ENCODE measurements around the gene PTPRG. TPM values are rescaled to one million over a fixed set of nuclear protein-coding genes. Genes with fewer than 3 reads are reported as not detected.

The PTPRG gene
- total and polyA plus RNA-seq, 2 experiments from 2014 or later, result 24.4 to 131 TPM

DNA sequence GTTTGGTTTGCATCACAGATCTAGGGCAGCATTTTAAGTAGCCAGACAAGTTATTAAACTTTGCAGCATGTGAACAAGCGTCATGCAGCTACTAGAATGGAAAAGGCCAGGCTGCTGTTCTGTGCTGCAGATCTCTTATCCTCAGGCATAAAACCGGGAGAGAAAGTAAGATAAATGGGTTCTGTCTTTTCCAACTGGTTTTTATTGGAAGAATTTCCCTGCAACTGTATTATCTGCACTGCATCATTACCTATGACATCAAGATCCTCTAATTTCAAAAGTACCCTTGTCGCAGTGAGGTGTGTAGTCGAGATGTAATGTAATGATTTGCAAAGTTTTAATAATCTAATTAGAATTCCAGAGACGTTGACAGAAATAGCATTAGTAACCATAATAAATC is 571.6 kb downstream of the PTPRG start (continued):
- TF ChIP-seq, protein P1, sequence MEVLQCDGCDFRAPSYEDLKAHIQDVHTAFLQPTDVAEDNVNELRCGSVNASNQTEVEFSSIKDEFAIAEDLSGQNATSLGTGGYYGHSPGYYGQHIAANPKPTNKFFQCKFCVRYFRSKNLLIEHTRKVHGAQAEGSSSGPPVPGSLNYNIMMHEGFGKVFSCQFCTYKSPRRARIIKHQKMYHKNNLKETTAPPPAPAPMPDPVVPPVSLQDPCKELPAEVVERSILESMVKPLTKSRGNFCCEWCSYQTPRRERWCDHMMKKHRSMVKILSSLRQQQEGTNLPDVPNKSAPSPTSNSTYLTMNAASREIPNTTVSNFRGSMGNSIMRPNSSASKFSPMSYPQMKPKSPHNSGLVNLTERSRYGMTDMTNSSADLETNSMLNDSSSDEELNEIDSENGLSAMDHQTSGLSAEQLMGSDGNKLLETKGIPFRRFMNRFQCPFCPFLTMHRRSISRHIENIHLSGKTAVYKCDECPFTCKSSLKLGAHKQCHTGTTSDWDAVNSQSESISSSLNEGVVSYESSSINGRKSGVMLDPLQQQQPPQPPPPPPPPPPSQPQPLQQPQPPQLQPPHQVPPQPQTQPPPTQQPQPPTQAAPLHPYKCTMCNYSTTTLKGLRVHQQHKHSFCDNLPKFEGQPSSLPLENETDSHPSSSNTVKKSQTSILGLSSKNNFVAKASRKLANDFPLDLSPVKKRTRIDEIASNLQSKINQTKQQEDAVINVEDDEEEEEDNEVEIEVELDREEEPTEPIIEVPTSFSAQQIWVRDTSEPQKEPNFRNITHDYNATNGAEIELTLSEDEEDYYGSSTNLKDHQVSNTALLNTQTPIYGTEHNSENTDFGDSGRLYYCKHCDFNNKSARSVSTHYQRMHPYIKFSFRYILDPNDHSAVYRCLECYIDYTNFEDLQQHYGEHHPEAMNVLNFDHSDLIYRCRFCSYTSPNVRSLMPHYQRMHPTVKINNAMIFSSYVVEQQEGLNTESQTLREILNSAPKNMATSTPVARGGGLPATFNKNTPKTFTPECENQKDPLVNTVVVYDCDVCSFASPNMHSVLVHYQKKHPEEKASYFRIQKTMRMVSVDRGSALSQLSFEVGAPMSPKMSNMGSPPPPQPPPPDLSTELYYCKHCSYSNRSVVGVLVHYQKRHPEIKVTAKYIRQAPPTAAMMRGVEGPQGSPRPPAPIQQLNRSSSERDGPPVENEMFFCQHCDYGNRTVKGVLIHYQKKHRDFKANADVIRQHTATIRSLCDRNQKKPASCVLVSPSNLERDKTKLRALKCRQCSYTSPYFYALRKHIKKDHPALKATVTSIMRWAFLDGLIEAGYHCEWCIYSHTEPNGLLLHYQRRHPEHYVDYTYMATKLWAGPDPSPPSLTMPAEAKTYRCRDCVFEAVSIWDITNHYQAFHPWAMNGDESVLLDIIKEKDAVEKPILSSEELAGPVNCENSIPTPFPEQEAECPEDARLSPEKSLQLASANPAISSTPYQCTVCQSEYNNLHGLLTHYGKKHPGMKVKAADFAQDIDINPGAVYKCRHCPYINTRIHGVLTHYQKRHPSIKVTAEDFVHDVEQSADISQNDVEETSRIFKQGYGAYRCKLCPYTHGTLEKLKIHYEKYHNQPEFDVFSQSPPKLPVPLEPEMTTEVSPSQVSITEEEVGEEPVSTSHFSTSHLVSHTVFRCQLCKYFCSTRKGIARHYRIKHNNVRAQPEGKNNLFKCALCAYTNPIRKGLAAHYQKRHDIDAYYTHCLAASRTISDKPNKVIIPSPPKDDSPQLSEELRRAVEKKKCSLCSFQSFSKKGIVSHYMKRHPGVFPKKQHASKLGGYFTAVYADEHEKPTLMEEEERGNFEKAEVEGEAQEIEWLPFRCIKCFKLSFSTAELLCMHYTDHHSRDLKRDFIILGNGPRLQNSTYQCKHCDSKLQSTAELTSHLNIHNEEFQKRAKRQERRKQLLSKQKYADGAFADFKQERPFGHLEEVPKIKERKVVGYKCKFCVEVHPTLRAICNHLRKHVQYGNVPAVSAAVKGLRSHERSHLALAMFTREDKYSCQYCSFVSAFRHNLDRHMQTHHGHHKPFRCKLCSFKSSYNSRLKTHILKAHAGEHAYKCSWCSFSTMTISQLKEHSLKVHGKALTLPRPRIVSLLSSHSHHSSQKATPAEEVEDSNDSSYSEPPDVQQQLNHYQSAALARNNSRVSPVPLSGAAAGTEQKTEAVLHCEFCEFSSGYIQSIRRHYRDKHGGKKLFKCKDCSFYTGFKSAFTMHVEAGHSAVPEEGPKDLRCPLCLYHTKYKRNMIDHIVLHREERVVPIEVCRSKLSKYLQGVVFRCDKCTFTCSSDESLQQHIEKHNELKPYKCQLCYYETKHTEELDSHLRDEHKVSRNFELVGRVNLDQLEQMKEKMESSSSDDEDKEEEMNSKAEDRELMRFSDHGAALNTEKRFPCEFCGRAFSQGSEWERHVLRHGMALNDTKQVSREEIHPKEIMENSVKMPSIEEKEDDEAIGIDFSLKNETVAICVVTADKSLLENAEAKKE (CRISPR knock-in tag; IDR thresholded peaks at IDR 0.05), result no peak

DNA sequence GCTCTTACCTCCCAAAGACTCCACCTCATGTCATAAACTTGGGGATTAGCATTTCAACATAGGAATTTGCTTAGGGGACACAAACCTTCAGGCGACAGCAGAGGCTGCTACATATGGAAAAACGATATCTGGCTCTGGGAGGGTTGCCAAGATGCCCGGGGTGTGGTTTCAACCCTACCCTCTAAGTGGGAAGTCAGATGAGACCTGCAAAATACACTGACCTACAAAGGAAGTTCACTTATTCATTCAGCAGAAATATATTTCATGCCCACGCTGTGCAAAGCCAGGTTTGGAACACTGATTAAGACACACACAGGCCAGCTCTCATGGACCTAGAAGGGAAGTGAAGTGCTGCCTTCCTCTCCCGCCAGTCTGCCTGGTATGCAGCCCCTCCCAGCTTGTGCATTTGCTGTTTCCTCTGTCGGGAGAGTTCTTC is 572.7 kb downstream of the PTPRG start:
- Histone ChIP-seq H3K4me1 (ENCODE audit: insufficient read depth) (no peaks in the 10 kb centered on the region), H2AFZ (no peak overlapping the region), H3K9me2 (ENCODE audit: insufficient read depth) (no peaks in the 10 kb centered on the region), H4K20me1 (replicated peaks; ENCODE audit: insufficient read depth) (no peaks in the 10 kb centered on the region), H3K27me3 (ENCODE audit: insufficient read depth) (no peaks in the 10 kb centered on the region), H3K27ac (ENCODE audit: low read depth) (no peak overlapping the region), H3K36me3 (ENCODE audit: insufficient read depth) (no peaks in the 10 kb centered on the region), H3K79me2 (replicated peaks; ENCODE audit: insufficient read depth) (no peaks in the 10 kb centered on the region; the same call in 1 of the 2 replicates), H3K4me2 (no peak overlapping the region), H3F3A (replicated peaks; ENCODE audit: low read depth) (no peaks in the 10 kb centered on the region), H3K4me3 (no peak overlapping the region)
- Mint-ChIP-seq H3K4me1 (peaks cover 6% of the 10 kb centered on the region; the same call in 2 of the 3 replicates), H3K4me3 (no peak overlapping the region), H3K9me3 (no peaks in the 10 kb centered on the region), H3K27ac (no peak overlapping the region), H3K27me3 (ENCODE audit: insufficient read depth, low read depth, poor library complexity) (peaks cover 3% of the 10 kb centered on the region), H3K36me3 (ENCODE audit: low read depth) (peaks cover 19% of the 10 kb centered on the region)
- DNase-seq (ENCODE audit: low spot score), result no peak
- ATAC-seq, result no peak
- TF ChIP-seq ZNF114 (CRISPR knock-in tag; IDR thresholded peaks at IDR 0.05) (no peak), JUNB (IDR thresholded peaks at IDR 0.05; ENCODE audit: unreplicated experiment) (no peak), NANOG (IDR thresholded peaks at IDR 0.05; ENCODE audit: borderline replicate concordance) (no peak), EZH2 (IDR thresholded peaks at IDR 0.05; ENCODE audit: low read depth, unreplicated experiment) (no peak), STAT1 (IDR thresholded peaks at IDR 0.05; ENCODE audit: unreplicated experiment) (no peak), EZH2phosphoT487 (IDR thresholded peaks at IDR 0.05; ENCODE audit: unreplicated experiment) (no peak)
- TF ChIP-seq, protein P1 (CRISPR knock-in tag; IDR thresholded peaks at IDR 0.05), result no peak

Measured in GM23338 (cell line).